H1 (cell line): ENCODE measurements around the gene RMRP. TPM values are rescaled to one million over a fixed set of nuclear protein-coding genes. Genes with fewer than 3 reads are reported as not detected.

Experiments
- CBX5 ChIP-seq: fragments of 300-800, 300-1000 bp; sonication (generic); IDR thresholded peaks from 2 replicates; pipeline ENCODE4 v1.7.1; 2016; ENCODE audit warnings: antibody characterized with exemption, low read length, low read depth
- JUN ChIP-seq: IDR thresholded peaks from 2 replicates; pipeline ENCODE4 v1.6.1; 2011; ENCODE audit warnings: low read depth, mild to moderate bottlenecking, improper control_type of control experiment, low read length
- KDM1A ChIP-seq: fragments of 200-600, 300-600 bp; sonication (generic); IDR thresholded peaks from 2 replicates; pipeline ENCODE4 v1.7.1; 2016; ENCODE audit warnings: mild to moderate bottlenecking, low read length, borderline replicate concordance
- MAFK ChIP-seq: IDR thresholded peaks from 2 replicates; pipeline ENCODE4 v1.6.1; 2012; ENCODE audit warnings: low read depth, mild to moderate bottlenecking, improper control_type of control experiment, low read length
- NANOG ChIP-seq: IDR thresholded peaks from 2 replicates; pipeline ENCODE4 v1.6.1; 2011; ENCODE audit warnings: low read length, low read depth, mild to moderate bottlenecking, inconsistent platforms; ENCODE audit not compliant: insufficient read depth, poor library complexity, severe bottlenecking
- NRF1 ChIP-seq: IDR thresholded peaks from 2 replicates; pipeline ENCODE4 v1.6.1; 2011; ENCODE audit warnings: mild to moderate bottlenecking, low read depth, low read length, improper control_type of control experiment
- PHF8 ChIP-seq: fragments of 200-600 bp; sonication (generic); conservative IDR thresholded peaks from 2 replicates; pipeline ENCODE4 v1.7.1; 2012; ENCODE audit warnings: low read depth, mild to moderate bottlenecking, inconsistent platforms, low read length, moderate library complexity
- SP2 ChIP-seq: IDR thresholded peaks from 2 replicates; pipeline ENCODE4 v1.6.1; 2012; ENCODE audit warnings: mild to moderate bottlenecking, low read length, inconsistent platforms
- TEAD4 ChIP-seq: IDR thresholded peaks from 2 replicates; pipeline ENCODE4 v1.6.1; 2012; ENCODE audit warnings: low read depth, low read length, inconsistent platforms, mixed read lengths
- polyA plus RNA-seq, 7 experiments: library from polyadenylated mRNA; depleted of rRNA in 3 of 7; stranded (reverse) in 5 of 7; unstranded in 2 of 7; fragments of >200 nt in 5 of 7; fragments of 200-250 nt in 2 of 7; gene quantifications; 1 replicate in 5 of 7; 2 replicates in 1 of 7; 4 replicates in 1 of 7; pipeline versions ENCODE4 v1.2.1 to v1.2.3, GENCODE V29; 2011 to 2013; ENCODE audit warnings: missing spikeins in 2 of 7, mixed read lengths in 2 of 7
- total RNA-seq: library from RNA; stranded (reverse); fragmentation: NEBNext Ultra II Directional; extraction: Animal tissue kit (Norgen Biotek cat#: 25700); gene quantifications from 2 replicates; pipeline ENCODE4 v1.2.1, GENCODE V29; 2021
- TF ChIP-seq, protein P1 (sequence below): fragments of 300-600 bp; sonication (generic); IDR thresholded peaks from 2 replicates; pipeline ENCODE4 v1.7.1; 2012; ENCODE audit warnings: low read length, moderate library complexity, mild to moderate bottlenecking, inconsistent platforms; ENCODE audit not compliant: insufficient replicate concordance

Gene RMRP
- total and polyA plus RNA-seq, 2 of the 8 experiments (the other 6 are each of a cell fraction or from before 2014, with no cell fraction given) = 169 to 14,987 TPM

DNA sequence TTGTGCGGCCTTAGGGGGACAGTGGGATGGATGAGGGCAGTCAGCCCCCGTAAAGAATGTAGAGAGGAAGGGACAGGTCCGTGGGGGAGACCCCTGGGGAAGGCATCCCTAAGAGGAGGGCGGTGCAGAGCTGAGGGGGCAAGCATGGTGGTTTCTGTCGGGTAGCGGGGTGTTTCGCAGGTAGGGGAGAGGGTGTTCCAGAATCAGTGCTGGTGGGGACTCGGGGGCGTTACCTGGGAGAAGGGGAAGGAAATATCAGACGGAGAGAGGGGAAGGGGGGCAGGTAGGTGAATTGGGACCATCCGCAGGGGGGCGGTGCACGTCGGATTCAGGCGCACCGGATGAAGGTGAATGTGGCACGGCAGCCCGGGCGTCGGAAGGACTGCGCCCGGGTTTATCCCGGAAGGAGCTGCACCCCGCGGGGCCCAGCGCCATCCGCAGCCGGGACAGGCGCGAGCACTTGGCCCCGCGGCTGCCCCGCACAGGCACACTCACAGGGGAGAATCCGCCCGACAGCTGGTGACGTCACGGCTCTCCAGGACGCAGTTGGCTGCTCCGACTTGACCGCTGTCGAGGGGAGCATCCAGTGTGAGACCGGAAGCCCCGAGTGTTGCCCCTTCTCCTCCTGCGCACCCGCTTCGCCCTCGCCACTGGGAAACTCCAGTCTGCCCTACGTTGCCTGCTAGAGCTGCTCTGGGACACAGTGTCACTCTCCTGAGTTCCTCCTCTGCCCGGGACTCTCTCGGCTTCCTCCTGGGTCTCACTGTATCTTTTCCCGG is 40.9 kb downstream of the RMRP start (continued):
- TF ChIP-seq MAFK (no peak), PHF8 (0 out of 2 replicates have a peak, but pooled peaks have one; percentile 59), KDM1A (no peak), NANOG (no peak), TEAD4 (no peak), CBX5 (no peak), JUN (no peak), NRF1 (no peak), SP2 (no peak)
- TF ChIP-seq, protein P1, sequence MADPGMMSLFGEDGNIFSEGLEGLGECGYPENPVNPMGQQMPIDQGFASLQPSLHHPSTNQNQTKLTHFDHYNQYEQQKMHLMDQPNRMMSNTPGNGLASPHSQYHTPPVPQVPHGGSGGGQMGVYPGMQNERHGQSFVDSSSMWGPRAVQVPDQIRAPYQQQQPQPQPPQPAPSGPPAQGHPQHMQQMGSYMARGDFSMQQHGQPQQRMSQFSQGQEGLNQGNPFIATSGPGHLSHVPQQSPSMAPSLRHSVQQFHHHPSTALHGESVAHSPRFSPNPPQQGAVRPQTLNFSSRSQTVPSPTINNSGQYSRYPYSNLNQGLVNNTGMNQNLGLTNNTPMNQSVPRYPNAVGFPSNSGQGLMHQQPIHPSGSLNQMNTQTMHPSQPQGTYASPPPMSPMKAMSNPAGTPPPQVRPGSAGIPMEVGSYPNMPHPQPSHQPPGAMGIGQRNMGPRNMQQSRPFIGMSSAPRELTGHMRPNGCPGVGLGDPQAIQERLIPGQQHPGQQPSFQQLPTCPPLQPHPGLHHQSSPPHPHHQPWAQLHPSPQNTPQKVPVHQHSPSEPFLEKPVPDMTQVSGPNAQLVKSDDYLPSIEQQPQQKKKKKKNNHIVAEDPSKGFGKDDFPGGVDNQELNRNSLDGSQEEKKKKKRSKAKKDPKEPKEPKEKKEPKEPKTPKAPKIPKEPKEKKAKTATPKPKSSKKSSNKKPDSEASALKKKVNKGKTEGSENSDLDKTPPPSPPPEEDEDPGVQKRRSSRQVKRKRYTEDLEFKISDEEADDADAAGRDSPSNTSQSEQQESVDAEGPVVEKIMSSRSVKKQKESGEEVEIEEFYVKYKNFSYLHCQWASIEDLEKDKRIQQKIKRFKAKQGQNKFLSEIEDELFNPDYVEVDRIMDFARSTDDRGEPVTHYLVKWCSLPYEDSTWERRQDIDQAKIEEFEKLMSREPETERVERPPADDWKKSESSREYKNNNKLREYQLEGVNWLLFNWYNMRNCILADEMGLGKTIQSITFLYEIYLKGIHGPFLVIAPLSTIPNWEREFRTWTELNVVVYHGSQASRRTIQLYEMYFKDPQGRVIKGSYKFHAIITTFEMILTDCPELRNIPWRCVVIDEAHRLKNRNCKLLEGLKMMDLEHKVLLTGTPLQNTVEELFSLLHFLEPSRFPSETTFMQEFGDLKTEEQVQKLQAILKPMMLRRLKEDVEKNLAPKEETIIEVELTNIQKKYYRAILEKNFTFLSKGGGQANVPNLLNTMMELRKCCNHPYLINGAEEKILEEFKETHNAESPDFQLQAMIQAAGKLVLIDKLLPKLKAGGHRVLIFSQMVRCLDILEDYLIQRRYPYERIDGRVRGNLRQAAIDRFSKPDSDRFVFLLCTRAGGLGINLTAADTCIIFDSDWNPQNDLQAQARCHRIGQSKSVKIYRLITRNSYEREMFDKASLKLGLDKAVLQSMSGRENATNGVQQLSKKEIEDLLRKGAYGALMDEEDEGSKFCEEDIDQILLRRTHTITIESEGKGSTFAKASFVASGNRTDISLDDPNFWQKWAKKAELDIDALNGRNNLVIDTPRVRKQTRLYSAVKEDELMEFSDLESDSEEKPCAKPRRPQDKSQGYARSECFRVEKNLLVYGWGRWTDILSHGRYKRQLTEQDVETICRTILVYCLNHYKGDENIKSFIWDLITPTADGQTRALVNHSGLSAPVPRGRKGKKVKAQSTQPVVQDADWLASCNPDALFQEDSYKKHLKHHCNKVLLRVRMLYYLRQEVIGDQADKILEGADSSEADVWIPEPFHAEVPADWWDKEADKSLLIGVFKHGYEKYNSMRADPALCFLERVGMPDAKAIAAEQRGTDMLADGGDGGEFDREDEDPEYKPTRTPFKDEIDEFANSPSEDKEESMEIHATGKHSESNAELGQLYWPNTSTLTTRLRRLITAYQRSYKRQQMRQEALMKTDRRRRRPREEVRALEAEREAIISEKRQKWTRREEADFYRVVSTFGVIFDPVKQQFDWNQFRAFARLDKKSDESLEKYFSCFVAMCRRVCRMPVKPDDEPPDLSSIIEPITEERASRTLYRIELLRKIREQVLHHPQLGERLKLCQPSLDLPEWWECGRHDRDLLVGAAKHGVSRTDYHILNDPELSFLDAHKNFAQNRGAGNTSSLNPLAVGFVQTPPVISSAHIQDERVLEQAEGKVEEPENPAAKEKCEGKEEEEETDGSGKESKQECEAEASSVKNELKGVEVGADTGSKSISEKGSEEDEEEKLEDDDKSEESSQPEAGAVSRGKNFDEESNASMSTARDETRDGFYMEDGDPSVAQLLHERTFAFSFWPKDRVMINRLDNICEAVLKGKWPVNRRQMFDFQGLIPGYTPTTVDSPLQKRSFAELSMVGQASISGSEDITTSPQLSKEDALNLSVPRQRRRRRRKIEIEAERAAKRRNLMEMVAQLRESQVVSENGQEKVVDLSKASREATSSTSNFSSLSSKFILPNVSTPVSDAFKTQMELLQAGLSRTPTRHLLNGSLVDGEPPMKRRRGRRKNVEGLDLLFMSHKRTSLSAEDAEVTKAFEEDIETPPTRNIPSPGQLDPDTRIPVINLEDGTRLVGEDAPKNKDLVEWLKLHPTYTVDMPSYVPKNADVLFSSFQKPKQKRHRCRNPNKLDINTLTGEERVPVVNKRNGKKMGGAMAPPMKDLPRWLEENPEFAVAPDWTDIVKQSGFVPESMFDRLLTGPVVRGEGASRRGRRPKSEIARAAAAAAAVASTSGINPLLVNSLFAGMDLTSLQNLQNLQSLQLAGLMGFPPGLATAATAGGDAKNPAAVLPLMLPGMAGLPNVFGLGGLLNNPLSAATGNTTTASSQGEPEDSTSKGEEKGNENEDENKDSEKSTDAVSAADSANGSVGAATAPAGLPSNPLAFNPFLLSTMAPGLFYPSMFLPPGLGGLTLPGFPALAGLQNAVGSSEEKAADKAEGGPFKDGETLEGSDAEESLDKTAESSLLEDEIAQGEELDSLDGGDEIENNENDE = no peak
